ENCODE results near the gene FTSJ3. TPM values are rescaled to one million over a fixed set of nuclear protein-coding genes. Genes with fewer than 3 reads are reported as not detected.

The FTSJ3 gene
- total and polyA plus RNA-seq, 2 experiments from 2014 or later = 29.2 to 61.5 TPM

- H4K20me1 ChIP-seq (replicated peaks; ENCODE audit: insufficient read depth) = no peaks in the 10 kb centered on the region
- Mint-ChIP-seq H3K4me3 (no peak overlapping the region; the same call in 2 of the 3 replicates), H3K36me3 (ENCODE audit: low read depth) (peaks cover 5% of the 10 kb centered on the region; the same call in 1 of the 3 replicates), H3K4me1 (peaks cover 8% of the 10 kb centered on the region), H3K9me3 (peaks cover 19% of the 10 kb centered on the region), H3K27ac (no peak overlapping the region), H3K27me3 (ENCODE audit: insufficient read depth, low read depth, poor library complexity) (peaks cover 33% of the 10 kb centered on the region)
- no peak overlapping the region for H2AFZ ChIP-seq
- no peak overlapping the region for H3K4me3 ChIP-seq
- no peaks in the 10 kb centered on the region for H3K36me3 ChIP-seq (ENCODE audit: insufficient read depth)
- peaks cover 47% of the 10 kb centered on the region for H3K27me3 ChIP-seq (ENCODE audit: insufficient read depth)
- H3K79me2 ChIP-seq (replicated peaks; ENCODE audit: insufficient read depth) = no peaks in the 10 kb centered on the region
- H3F3A ChIP-seq (replicated peaks; ENCODE audit: low read depth) = peaks cover 10% of the 10 kb centered on the region; the same call in 1 of the 2 replicates
- no peak overlapping the region for H3K4me2 ChIP-seq
- ATAC-seq = no peak
- no peak for TF ChIP-seq JUNB (IDR thresholded peaks at IDR 0.05; ENCODE audit: unreplicated experiment)
- no peak for TF ChIP-seq ZNF331 (CRISPR knock-in tag; IDR thresholded peaks at IDR 0.05; ENCODE audit: low read depth)
- no peak for TF ChIP-seq REST (IDR thresholded peaks at IDR 0.05; ENCODE audit: unreplicated experiment)
- no peak for TF ChIP-seq EZH2 (IDR thresholded peaks at IDR 0.05; ENCODE audit: low read depth, unreplicated experiment)
- no peak for TF ChIP-seq ZNF462 (CRISPR knock-in tag; IDR thresholded peaks at IDR 0.05)
- TF ChIP-seq CTCF (conservative IDR thresholded peaks at IDR 0.05; ENCODE audit: low read depth in 2 of 2) = no peak
- TF ChIP-seq EZH2phosphoT487 (IDR thresholded peaks at IDR 0.05; ENCODE audit: unreplicated experiment) = no peak
- TF ChIP-seq ZNF114 (CRISPR knock-in tag; IDR thresholded peaks at IDR 0.05) = no peak
- TF ChIP-seq POLR2AphosphoS5 (IDR thresholded peaks at IDR 0.05; ENCODE audit: low read depth) = no peak
- no peak for TF ChIP-seq CREB1 (CRISPR knock-in tag; IDR thresholded peaks at IDR 0.05; ENCODE audit: low read depth)
- TF ChIP-seq NANOG (IDR thresholded peaks at IDR 0.05; ENCODE audit: borderline replicate concordance) = no peak
- no peak for TF ChIP-seq STAT1 (IDR thresholded peaks at IDR 0.05; ENCODE audit: unreplicated experiment)
- no peak for TF ChIP-seq ETS1 (IDR thresholded peaks at IDR 0.05)
- H3K4me1 ChIP-seq (ENCODE audit: insufficient read depth) = no peaks in the 10 kb centered on the region
- no peak for DNase-seq (ENCODE audit: low spot score)
- peaks cover 11% of the 10 kb centered on the region for H3K9me2 ChIP-seq (ENCODE audit: insufficient read depth)
- H3K27ac ChIP-seq (ENCODE audit: low read depth) = no peak overlapping the region
Observed at GRCh38 chr17:63847525-63848249, 20.2 kb upstream of the FTSJ3 start.
